Stomach smooth muscle (tissue), 2 donors: ENCODE results near the gene P2RX6.
"Not testable (repeated sequence)": the region's sequence is repeated elsewhere in the genome, so short reads cannot be mapped to it uniquely, and the experiment has no call there.

Source experiments
- H3K27ac ChIP-seq: one replicate; pipeline ENCODE4 v1.7.0; 2013; ENCODE audit warnings: mild to moderate bottlenecking, low read length, inconsistent platforms
- H3K27me3 ChIP-seq, 2 donors: one replicate each; pipeline ENCODE4 v1.7.0; 2013; ENCODE audit warnings: low read length in 2 of 2; ENCODE audit not compliant: insufficient read depth in 2 of 2, control insufficient read depth in 1 of 2
- H3K36me3 ChIP-seq, 2 donors: one replicate each; pipeline ENCODE4 v1.7.0; 2013; ENCODE audit warnings: low read length in 2 of 2; ENCODE audit not compliant: control insufficient read depth in 2 of 2, insufficient read depth in 2 of 2
- H3K4me1 ChIP-seq: one replicate; pipeline ENCODE4 v1.7.0; 2013; ENCODE audit warnings: low read length; ENCODE audit not compliant: control insufficient read depth, insufficient read depth
- H3K4me3 ChIP-seq, 2 donors: one replicate each; pipeline ENCODE4 v1.7.0; 2013; ENCODE audit warnings: low read length in 2 of 2
- H3K9ac ChIP-seq, 2 donors: one replicate each; pipeline ENCODE4 v1.7.0; 2013; ENCODE audit warnings: low read length in 2 of 2, mild to moderate bottlenecking in 1 of 2
- H3K9me3 ChIP-seq, 2 donors: one replicate each; pipeline ENCODE4 v1.7.0; 2013; ENCODE audit warnings: low read length in 2 of 2; ENCODE audit not compliant: control insufficient read depth in 2 of 2
- donor health status: healthy.
- donor health status: Pancreatic carcinoma.

P2RX6 gene

DNA sequence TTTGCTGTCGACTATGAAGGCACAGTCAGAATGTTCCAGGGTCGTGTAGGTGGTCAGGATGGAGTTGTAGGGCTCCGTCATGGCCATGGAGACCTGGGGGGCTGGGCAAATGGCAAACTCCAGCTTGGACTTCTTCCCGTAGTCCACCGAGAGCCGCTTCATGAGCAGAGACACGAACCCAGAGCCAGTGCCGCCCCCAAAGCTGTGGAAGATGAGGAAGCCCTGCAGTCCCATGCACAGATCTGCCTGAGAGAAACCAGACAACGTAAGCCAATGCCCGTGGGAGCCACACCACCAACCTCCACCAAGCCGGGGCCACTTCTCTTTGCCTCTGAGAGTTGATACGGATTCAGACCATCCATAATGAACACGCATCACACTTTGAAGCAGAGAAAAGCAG is 5.8 kb upstream of the P2RX6 start:
- H3K9me3 ChIP-seq, H3K27me3 ChIP-seq, H3K27ac ChIP-seq, H3K9ac ChIP-seq, H3K4me3 ChIP-seq, H3K36me3 ChIP-seq, H3K4me1 ChIP-seq: not testable (repeated sequence)

- Histone ChIP-seq H3K36me3 (no peaks in the 10 kb centered on the region), H3K27ac (no peak overlapping the region), H3K9me3 (no peaks in the 10 kb centered on the region), H3K9ac (no peak overlapping the region), H3K4me1 (peaks cover 14% of the 10 kb centered on the region), H3K27me3 (no peaks in the 10 kb centered on the region), H3K4me3 (no peak overlapping the region)
Observed at GRCh38 chr22:21009638-21010425, 5.1 kb upstream of the P2RX6 start.

DNA sequence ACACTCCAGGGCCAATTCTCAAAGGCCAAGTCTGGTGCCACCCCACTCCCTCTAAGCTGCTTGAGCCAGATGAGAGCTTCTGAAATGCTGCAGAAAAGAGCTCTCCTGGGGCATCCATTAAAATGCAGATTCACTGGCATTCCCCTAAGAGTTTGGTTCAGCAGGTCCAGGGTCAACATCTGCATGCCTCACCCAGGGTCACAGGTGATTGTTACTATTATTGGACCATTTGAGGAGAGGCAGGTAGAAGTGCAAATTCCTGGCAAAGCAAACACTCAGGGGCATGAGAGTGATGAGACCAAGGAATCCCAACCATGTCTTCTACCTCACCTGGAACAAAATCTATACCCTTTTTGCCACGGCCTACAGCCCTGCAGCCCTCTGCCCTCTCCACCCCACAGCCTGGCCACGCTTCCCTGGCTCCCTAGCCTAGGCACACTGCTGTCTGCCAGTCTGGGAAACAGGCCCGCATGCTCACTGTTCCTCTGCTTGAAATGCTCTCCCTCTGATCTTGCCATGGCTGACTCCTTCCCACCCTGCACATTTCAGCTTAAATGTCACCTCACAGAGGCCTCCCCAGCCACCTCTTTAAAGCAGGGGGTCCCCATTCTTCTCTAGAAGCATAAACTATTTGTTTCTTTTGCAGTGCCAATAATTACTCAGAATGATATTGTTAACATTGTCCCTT is 4.4 kb upstream of the P2RX6 start:
- Histone ChIP-seq H3K9ac (no peak overlapping the region), H3K27me3 (no peaks in the 10 kb centered on the region), H3K27ac (no peak overlapping the region), H3K4me1 (peaks cover 22% of the 10 kb centered on the region), H3K36me3 (no peaks in the 10 kb centered on the region), H3K9me3 (no peaks in the 10 kb centered on the region), H3K4me3 (no peak overlapping the region)

GRCh38 chr22:21012446-21013407 is 2.2 kb upstream of the P2RX6 start:
- Histone ChIP-seq H3K4me1 (peaks cover 24% of the 10 kb centered on the region), H3K4me3 (no peak overlapping the region), H3K36me3 (no peaks in the 10 kb centered on the region), H3K27me3 (no peaks in the 10 kb centered on the region), H3K27ac (no peak overlapping the region), H3K9ac (no peak overlapping the region), H3K9me3 (no peaks in the 10 kb centered on the region)

DNA sequence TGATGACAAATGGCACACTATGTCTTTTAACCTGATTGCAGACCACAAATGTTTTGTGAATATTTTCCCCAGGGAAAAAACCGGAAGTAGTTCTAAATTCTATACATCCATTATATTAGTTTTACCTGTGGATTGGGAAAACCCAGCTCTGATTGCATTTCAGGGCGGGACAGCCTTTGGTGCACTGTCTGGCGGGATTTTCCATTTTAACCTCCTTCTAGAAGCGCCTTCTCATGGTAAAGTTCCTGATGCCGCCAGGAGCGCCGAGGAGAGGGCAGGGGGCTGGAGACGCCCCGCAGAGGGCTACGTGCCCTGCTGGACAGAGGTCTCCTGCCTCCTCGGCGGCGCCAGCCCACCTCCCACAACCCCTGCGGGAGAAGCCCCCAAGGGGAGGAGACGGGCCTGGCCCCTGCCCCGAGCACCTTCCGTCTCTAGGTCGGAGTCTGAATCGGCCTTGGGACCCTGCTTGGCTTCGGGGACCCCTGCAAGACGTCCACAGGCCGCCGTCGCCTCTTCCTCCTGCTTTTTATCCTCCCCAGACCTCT is 1.2 kb upstream of the P2RX6 start:
- Histone ChIP-seq H3K27ac (peak overlapping the region; percentile 49), H3K9ac (peak overlapping the region; percentile 60 to 64), H3K4me3 (peak overlapping the region; percentile 79 to 82), H3K9me3 (no peaks in the 10 kb centered on the region), H3K27me3 (no peaks in the 10 kb centered on the region), H3K36me3 (no peaks in the 10 kb centered on the region), H3K4me1 (peaks cover 24% of the 10 kb centered on the region)

DNA sequence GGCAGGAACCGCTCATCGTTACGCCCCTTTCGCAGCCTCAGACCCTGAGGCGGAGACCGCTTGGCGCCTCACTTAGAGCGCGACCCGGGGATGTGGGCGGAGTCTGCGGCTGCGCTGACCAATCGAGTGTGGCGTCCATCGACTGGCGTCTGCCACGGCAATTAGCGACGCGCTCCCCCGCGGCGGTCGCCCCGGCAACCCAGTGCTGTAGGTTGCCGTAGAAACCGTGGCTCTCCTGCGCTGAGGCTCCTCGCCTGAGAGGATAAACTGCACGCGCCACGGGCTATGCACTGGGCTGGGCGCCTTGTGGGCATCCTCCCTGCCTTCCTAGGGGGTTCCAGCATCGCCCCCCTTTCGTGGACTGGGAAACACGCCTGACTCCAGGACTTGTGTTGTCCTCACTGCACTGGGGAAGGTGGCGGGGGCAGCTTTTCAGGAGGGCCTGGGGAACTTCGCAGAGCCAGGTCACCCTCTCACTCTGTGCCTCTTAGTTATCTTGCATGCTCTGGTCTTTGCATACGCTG is 701 bp upstream of the P2RX6 start:
- Histone ChIP-seq H3K4me3 (peak overlapping the region; percentile 79 to 82), H3K9ac (peak overlapping the region; percentile 60 to 64), H3K27me3 (no peaks in the 10 kb centered on the region), H3K27ac (peak overlapping the region; percentile 49), H3K36me3 (no peaks in the 10 kb centered on the region), H3K4me1 (peaks cover 24% of the 10 kb centered on the region), H3K9me3 (no peaks in the 10 kb centered on the region)

- no peak overlapping the region for H3K27ac ChIP-seq
- no peak overlapping the region for H3K4me3 ChIP-seq
- no peak overlapping the region for H3K9ac ChIP-seq
- no peaks in the 10 kb centered on the region for H3K36me3 ChIP-seq
- peaks cover 24% of the 10 kb centered on the region for H3K4me1 ChIP-seq
- H3K27me3 ChIP-seq: no peaks in the 10 kb centered on the region
- H3K9me3 ChIP-seq: no peaks in the 10 kb centered on the region
Observed at GRCh38 chr22:21015466-21016006, 571 bp downstream of the P2RX6 start.

DNA sequence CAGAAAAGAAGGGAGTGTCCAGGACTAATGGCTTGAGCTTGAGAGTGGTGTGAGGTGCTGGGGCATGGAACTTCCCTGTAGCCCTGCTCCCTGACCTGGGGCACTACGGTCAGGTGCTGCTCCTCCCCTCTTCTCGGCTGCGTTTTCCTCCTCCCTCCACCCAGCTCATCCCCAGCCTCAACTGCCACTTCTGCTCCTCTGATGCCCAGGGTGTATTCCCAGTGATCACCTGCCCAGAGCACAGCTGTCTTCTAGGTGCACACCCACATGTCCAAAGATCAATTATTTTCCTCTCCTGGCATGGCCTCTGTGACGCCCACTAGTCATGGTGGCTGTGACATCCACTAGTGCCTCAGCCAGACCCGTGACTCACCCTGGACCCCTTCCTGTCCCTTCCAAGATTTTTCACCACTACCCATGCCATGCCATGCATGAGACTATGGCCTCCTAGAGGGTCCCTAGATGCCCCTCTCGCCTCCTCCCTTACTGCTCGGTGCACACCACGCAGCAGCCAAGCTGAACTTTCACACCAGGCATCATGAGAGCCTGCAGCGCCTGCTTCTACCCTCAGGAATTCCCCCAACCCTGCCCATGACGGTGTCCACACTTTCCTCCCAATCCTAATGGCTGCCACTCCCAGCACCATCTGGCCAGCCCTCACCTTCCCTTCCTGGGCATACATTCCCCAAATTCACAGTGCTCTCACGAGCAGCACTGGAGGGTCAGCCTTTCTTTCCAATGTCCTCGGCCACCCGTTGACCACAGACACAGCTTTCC is 1.9 kb downstream of the P2RX6 start:
- Histone ChIP-seq H3K9me3 (no peaks in the 10 kb centered on the region), H3K9ac (no peak overlapping the region), H3K4me3 (no peak overlapping the region), H3K36me3 (no peaks in the 10 kb centered on the region), H3K27ac (no peak overlapping the region), H3K27me3 (no peaks in the 10 kb centered on the region), H3K4me1 (peaks cover 24% of the 10 kb centered on the region)

- H3K27ac ChIP-seq: no peak overlapping the region
- H3K9me3 ChIP-seq: no peaks in the 10 kb centered on the region
- H3K4me1 ChIP-seq: peaks cover 24% of the 10 kb centered on the region
- H3K27me3 ChIP-seq: no peaks in the 10 kb centered on the region
- H3K36me3 ChIP-seq: no peaks in the 10 kb centered on the region
- no peak overlapping the region for H3K4me3 ChIP-seq
- H3K9ac ChIP-seq: no peak overlapping the region
Observed at GRCh38 chr22:21018314-21018713, 3.3 kb downstream of the P2RX6 start.
